ENCODE measurements around the gene TSPOAP1.

- TF ChIP-seq CTCF (conservative IDR thresholded peaks at IDR 0.05) (no peak), ZFX (IDR thresholded peaks at IDR 0.05) (no peak)
These were observed 28.3 kb downstream of the TSPOAP1 start for GRCh38 chr17:58300336-58300735.
